GM19238 (cell line): Measurements from ENCODE around the gene ANKLE2.
"Not testable (repeated sequence)": the region's sequence is repeated elsewhere in the genome, so short reads cannot be mapped to it uniquely, and the experiment has no call there.

ENCODE experiments used
- DNase-seq: peaks from one replicate; pipeline ENCODE4 v3.0.0; 2011; ENCODE audit warnings: low spot score; ENCODE audit not compliant: insufficient read length

ANKLE2 gene

DNA sequence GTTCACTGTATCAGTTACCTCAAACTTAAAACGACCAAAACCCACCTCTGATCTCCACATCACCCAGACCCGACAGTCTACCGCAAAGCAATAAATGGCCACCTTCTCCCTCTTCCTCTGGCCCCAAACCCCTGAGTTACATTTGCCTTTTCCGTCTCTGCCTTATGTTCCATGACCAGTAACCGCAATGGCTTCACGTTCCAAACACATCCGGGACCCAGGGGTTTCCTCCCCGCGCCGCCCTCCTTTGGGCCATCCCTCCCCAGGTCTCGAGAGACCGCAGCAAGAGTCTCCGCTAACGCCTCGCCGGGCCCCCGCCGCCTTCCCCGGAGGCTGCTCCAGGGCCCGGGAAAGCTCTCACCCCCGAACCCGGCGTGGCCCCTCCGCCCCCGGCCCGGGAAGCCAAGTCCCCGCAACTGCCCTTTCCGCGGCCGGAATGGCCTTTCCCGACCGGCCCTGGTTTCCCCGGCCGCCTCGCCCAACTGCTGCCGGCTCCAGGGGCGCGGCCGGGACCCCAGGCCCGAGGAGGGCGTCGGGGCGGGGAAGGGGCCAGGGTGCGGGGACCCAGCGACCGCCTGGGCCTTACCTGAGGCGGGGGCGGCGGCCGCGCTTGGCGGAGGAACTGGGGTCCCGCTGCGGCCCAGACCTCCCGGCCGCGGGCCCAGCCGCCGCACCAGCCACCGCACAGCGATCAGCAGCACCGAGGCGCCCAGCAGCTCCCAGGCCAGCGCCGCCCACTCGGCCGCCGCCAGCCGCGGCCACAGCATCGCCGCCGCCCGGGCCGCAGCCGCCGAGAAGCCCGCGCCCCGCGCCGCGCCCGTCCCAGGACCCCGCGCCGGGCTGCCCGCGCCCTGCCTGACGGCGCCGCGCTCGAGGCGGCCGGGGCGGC lies at the start of gene ANKLE2:
ANKLE2 (minus strand) TSS at position 801 of the 889 bp plus-strand sequence; CDS start at position 767, 34 bp downstream.
- DNase-seq = peak; percentile 66

DNA sequence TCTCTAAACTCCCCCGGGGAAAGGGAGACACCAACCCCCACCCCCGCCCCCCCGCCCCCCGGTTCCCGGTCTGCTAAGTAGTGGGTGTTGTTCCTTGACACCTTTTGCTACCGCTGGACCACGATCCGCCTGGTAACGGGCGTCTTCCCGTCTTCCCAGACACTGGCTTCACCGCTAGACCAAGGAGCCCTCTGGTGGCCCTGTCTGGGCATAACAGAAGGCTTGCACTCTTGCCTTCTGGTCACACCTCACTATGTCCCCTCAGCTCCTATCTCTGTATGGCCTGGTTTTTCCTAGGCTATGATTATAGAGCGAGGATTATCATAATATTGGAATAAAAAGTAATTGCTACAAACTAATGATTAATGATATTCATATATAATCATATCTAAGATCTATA lies 47.8 kb upstream of the ANKLE2 start:
- not testable (repeated sequence) for DNase-seq

DNA sequence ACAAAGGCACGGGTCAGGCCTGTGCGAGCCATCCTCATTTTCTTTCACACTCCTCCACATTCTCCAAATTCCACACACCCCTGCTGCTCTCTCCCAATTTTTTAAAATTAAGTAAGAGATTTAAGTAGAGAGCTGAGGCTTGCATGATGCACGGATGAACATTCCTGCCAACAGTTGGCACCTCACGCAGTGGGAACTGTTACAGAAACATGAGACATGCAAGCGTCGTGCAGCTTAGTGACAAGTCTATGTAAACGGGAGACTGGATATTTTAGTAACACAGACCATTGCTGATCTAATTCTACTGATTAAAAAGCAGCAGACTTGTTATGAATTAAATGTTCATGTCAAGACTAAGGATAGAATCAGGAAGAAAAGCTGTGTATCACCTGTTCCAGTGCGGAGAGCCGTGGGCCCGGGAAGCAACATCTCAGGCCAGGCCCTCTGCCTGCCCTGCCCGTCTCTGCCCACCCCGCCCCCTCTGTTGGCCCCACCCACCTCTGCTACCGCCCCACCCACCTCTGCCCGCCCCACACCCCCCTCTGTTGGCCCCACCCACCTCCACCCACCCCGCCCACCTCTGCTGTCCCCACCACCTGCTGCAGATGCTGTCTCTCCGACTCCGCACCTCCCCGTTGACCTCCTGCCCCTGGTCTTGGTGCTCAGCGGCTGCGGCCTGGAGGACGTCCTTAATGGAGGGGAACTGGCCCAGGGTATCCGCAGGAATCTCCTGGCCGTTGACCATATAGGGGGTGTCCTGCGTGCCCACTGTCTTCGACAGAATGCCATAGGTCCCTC lies 45.9 kb upstream of the ANKLE2 start:
- DNase-seq = no peak

DNA sequence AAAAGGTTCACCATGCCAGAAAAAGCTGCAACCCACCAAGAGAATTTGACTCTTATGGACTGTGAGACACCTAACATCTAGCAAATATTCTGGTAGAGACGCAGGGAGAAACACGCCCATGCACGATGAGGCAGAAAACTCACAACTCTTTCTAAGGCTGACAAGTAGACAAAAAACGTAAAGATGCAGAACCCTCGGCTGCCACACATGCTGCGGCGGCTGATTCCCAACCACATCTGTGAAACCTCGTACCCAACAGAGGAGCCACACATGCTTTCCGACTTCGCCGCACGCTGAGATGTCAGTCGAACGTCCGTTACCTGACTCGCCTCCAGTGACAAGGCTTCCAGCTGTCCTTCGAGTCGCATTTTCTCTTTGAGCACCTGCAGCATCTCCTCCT lies 45.2 kb upstream of the ANKLE2 start:
- no peak for DNase-seq

DNA sequence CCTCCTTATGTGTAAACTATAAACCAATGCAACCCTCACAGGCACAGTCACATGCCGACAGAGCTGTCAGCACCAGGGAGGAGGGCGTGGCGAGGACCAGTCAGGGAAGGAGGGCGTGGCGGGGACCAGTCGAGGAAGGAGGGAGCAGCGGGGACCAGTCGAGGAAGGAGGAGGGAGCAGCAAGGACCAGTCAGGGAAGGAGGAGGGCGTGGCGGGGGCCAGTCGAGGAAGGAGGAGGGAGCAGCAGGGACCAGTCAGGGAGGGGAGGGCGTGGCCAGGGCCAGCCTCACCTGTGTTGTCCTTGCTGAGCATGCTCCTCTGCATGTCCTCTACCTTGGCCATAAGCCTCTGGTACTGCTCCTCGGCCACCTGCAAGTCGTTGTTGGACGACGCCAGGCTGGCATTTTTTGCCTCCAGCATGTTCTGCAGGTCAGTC lies 42.8 kb upstream of the ANKLE2 start:
- no peak for DNase-seq

DNA sequence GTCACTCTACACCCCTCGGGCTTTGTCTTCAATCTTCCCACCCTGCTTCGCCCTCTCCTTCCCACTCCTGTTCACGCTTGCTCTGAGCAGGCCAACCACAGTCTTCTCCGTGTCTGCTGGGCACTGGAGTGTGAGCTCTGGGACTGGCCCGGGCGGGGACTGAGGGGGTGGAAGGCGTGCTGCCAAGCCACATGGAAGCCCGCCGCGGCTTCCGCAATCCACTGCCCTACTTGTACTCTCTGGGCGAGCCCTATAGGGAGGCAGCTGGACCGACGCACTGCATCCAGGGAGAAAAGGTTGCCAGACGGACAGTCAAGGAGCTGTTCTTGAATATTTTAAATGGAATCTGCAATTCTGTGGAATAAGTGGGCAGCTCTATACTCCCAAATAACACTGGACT lies 42.3 kb upstream of the ANKLE2 start:
- DNase-seq = no peak

DNA sequence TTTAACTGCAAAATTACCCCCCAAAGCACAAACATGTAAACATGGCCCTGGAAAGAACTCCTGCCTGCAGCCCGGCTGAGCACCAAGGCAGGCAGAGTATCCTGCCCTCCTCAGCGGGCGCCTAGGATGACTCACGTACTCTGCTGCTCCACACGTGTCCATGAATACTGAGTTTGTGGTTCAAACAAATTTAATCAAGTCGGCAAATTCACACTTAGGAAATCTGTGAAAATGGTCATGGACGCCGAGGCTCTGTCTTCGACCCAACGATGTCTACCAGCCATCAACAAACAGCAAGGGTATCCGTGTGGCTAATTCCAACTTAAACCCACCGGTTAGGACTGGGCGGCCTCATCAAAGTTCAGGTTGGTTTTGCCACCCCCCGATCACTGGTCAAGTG lies 41.5 kb upstream of the ANKLE2 start:
- DNase-seq = no peak

DNA sequence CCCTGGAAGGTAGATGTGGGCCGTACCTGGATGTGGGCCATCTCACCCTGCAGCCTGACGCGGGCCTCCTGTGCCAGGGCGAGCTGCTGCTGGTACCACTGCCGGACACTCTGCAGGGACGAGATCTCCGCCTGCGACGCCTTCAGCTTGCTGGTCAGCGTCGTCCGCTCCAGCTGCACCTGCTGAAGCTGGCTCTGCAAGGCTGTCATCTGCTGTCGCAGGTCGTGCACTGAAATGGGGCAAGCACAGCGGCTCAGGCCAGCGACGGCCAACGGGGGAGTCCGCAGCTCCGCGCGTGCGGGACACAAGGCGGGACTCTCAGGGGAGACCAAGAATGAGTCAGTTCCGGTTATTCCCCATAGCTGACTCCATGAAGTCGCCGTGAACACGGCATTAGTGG lies 40.1 kb upstream of the ANKLE2 start:
- DNase-seq = no peak

DNA sequence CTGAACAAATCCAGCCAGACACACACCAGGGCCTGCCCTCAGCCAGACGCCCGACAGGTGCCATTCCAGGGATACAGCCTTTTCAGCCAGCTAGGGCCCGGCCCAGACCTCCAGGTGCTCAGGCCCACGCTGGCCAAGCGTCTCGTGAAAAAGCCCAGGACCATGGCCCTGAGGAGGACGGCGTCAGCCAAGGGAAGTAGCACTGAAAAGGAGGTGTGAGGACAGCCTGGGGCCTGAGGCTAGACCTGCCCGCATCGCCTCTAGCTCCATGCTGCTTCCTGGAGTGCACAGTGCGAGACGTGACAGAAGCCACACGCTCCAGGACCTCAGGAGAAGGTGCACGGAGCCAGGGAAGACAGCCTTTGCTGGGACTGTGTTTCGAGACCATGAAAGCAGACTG lies 37.2 kb upstream of the ANKLE2 start:
- no peak for DNase-seq

DNA sequence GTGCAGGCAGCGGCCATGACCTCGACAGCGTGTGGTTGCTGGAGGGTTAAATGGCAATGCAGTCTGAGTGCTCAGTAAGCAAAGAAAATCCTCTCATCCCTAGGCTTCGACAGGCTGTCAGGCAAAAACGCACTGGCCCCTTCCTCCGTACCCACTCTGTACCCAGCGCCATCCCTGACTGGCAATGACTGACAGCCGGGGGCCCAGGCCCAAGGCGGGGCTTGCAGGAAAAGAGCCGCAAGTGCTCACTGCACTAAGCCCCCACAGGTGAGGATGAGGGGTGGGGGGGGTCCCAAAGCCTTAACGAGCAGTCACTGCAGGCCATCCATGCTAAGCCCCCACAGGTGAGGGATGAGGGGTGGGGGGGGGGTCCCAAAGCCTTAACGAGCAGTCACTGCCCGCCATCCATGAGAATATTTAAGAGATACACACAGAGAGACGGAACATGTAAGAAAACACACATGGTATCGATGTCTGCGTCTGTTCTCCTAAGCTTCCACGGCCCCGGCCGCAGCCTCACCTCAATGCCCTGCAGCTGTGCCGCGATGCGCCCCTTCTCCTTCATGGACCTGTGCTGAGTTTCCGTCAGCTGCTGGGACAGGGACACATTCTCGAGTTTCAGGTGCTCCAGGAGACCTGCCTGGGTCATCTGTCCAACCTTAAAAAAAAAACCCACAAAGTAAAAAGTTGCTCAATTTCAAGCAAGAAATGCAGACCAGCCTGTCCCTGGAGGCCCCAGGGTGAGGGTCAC lies 36.4 kb upstream of the ANKLE2 start:
- no peak for DNase-seq

DNA sequence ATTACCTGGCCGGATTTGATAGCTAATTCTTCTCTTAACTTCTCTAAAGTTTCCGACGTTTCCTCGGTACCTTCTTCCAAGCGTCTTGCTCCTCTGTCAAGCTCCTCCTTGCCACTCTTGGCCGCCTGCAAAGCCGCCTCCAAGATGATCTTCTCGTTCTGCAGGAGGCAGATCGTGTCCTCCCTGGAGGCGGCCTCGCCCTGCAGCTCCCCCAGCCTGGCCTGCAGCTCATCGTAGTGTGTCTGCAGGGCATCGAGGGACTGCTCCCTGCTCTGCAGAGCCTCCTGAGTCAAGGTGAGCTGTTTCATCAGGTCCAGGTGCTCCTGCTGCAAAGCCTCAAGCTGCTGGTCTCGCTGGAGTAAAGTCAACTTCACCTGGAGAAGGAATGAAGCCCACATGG lies 34.2 kb upstream of the ANKLE2 start:
- DNase-seq = no peak

DNA sequence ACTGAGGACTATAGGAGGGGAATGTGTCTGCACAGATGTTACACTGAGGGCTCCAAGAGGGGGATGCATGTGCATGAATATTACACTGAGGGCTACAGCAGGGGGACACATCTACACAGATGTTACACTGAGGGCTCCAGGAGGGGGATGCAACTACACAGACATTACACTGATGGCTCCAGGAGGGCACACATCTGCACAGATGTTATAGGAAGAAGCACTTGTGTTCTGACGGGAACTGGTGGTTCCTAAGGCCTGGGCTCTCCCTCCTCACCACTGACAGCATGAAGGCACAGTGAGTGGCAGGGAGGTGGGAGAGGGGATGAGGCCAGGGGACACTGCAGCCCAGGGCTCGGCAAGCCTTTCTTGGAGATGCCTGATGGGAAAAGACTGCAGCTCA lies 30.3 kb upstream of the ANKLE2 start:
- not testable (repeated sequence) for DNase-seq

DNA sequence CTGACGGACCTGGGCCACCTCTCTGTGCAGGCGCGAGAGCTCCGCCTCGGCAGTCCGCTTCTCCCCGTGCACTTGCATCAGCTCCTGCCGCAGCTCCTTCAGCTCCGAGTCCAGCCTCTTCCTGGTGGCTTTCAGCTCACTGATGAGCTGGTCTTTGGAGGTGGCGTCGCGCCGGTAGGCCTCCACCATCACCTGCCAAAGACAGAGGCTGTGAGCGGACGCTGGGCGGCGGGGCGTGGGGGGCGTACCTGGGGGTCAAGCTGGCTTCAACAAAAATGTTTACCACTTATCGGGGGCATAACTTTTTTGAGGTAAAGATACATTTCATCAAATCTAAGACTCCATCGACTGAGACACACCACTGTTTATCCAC lies 27.5 kb upstream of the ANKLE2 start:
- no peak for DNase-seq

DNA sequence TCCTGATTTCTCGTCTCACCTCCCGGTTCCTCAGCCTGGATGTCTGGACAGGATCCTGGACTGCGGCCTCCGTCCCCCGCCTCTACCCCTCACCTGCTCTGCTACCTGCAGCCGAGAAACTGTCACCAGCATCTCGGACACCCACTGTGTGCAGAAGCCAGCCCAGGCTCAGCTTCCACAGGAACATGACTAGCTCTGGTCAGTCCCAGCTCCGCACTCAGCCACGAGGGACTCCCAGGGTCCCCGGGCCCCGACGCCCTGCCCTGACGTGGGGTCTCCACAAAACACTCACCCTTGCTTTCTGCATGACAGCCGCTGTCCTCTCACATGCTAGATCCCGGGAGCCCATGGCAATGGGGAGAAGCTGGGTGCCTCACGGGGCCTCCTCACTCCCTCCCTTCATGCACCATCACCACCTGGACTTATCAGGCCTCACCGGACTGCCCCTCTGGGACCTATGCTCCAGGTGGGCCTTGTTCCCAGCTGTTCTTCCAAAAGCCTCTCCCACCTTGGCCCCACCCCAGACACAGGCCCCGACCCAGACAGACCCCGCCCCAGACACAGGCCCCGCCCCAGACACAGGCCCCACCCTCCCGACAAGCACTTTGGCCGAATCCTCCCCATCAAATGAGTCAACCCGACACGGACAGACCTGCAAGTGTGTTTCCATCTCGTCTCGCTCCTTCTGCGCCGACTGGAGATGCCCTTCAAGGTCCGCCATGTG lies 26.9 kb upstream of the ANKLE2 start:
- no peak for DNase-seq

DNA sequence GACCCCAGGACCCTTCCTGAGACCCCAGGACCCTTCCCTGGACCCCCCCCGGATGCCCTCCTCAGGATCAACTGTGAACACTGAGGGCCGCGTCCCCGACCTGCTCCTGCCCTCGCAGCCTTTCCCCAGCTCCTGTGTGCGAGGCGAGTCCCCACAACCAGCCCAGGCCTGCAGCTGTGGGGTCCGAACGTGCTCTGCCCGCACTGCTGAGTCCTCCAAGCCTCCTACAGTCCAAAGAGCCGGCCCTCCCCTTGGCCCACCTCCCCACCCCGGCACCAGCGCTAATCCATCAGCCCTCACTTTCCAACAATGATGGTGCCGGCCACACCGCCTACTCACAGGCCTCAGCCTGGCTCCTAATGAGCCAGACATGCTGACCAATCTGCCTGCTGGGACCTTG lies 26.2 kb upstream of the ANKLE2 start:
- no peak for DNase-seq

DNA sequence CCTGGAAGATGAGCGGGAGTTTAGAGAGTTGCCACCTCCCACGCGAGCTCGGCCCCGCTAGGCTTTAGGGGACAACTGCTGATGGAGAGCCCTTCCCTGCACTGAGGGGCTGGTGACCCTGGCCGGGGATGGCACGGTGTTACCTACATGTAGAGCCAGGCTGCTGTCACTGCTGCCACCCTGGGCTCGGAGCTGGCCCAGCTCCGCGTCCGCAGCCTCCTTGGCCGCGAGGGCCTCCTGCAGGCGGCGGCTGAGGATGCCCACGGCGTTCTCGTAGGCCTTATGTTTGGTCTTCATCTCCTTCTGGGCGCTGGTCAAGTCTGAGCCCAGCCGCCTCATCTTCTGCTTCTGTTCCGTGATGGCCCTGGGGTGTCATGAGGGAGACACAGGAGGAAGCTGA lies 24.6 kb upstream of the ANKLE2 start:
- no peak for DNase-seq

DNA sequence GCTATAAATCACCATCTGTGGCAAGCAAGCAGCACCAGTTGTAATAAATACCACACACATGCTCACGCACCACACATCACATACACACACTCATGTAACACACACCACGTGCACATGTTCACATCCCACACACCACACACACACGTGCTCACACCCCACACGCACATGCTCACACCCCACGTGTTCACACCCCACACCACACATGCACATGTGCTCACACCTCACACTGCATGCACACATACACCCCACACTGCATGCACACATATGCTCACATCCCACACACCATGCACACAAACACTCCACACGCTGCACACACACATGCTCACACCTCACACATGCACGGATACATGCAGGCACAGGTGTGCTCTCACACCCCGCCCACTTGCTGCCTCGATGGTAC lies 22.9 kb upstream of the ANKLE2 start:
- no peak for DNase-seq

DNA sequence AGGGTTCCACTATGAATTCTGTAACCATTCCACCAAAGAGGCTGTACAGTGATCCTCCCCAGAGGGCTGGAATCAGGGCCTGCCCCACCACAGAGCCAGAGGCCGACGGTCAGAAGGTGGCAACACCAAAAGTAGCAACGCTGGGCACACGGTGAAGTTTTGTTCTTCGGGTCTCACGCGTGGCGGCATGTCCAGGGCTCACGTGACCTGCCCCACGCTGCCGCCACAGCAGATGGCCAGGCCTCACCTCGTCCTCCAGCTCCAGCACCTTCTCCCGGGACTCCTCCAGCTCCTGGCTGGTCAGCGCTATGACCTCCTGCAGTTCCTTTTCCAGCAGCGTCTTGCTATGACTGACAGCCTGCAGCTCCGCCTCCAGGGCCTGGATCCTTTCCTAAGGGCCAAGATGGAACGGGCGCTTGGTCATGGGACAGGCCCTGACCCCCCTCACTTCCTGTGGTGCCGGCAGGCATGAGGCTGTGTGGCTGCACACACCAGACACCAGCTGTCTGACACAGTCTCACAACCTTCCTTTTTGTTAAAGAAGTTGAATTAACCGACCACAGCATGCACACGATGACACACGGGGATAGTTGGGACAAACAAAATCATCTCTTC lies 22.4 kb upstream of the ANKLE2 start:
- DNase-seq = no peak

DNA sequence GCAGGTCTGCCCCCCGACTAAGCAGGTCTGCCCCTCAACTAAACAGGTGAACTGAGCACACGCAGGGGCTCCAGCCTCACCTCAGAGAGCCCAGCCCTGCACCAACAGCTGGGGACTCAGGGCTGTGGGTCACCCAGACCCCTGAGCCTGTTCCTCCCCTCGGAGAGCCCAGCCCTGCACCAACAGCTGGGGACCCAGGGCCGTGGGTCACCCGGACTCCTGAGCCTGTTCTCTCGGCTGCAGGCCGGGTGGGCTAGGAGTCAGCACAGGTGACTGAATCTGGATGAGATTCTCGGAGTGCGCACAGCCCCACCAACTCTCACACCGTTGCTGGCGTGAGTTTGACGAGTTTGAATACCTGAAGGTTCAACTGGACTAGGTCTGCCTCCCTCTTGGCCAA lies 20.3 kb upstream of the ANKLE2 start:
- no peak for DNase-seq

DNA sequence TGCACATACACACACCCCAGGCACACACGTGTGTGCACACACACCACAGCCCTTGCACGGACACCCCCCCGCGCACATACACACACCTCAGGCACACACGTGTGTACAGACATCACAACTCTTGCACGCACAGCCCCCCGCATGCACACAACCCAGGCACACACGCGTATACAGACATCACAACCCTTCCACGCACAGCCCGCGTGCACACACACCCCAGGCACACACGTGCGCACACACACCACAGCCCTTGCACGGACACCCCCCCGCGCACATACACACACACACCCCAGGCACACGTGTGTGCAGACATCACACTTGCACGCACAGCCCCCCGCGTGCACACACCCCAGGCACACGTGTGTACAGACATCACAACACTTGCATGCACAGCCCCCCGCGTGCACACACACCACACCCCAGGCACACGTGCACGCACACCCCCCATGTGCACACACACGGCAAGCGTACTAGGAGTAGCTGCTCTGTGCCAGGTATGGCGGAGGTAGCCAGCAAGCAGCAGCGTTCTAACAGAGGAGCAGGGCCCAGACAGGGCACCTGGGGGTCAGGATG lies 18.2 kb upstream of the ANKLE2 start:
- no peak for DNase-seq
